Panc1 (cell line): ENCODE results near the gene DCAF5. TPM values are rescaled to one million over a fixed set of nuclear protein-coding genes. Genes with fewer than 3 reads are reported as not detected.

ENCODE experiments used
- ATAC-seq: fragments of 200-7000 bp; cut with Tn5 transposase; 2 replicates; pipeline ENCODE4 v1.9.1; 2020; ENCODE audit warnings: mild to moderate bottlenecking, moderate library complexity
- BruUV-seq: library from RNA; stranded (reverse); fragments of 400-500 nt; replicated peaks from 2 replicates; lab custom pipeline; 2021; lab: Mats Ljungman, UMichigan
- CTCF ChIA-PET: fragments of 300-600 bp; sonication (Branson Sonifier 250); formaldehyde crosslinking; loops from one replicate; lab custom pipeline; 2022; ENCODE audit warnings: antibody characterized with exemption; lab: Charles Lee
- POLR2A ChIA-PET: fragments of 300-600 bp; sonication (Branson Sonifier 250); formaldehyde crosslinking; loops from one replicate; lab custom pipeline; 2022; ENCODE audit warnings: antibody characterized with exemption; lab: Charles Lee
- DNase-seq: peaks from one replicate; pipeline ENCODE4 v3.0.0-alpha.2; 2010; ENCODE audit warnings: low read depth, low spot score
- H3K27ac ChIP-seq: 2 replicates; pipeline ENCODE4 v1.5.1; 2011; ENCODE audit warnings: mild to moderate bottlenecking, low read length, inconsistent platforms
- H3K27me3 ChIP-seq: fragments of 200-500 bp; sonication (Bioruptor generic); 2 replicates; pipeline ENCODE4 v1.6.0; 2014; ENCODE audit warnings: low read length, inconsistent platforms; ENCODE audit not compliant: control insufficient read depth, insufficient read depth
- H3K36me3 ChIP-seq: fragments of 200-500 bp; sonication (Bioruptor generic); 2 replicates; pipeline ENCODE4 v1.5.1; 2014; ENCODE audit warnings: inconsistent platforms, mild to moderate bottlenecking, low read length, moderate library complexity; ENCODE audit not compliant: control insufficient read depth, insufficient read depth
- H3K4me1 ChIP-seq: 2 replicates; pipeline ENCODE4 v1.5.1; 2011; ENCODE audit warnings: inconsistent platforms, mild to moderate bottlenecking, low read length, moderate library complexity; ENCODE audit not compliant: control insufficient read depth, insufficient read depth
- H3K4me3 ChIP-seq, 2 experiments: 2 replicates each; pipeline ENCODE4 v1.5.1; 2011 to 2012; ENCODE audit warnings: low read depth in 2 of 2, low read length in 2 of 2, mild to moderate bottlenecking in 2 of 2, inconsistent platforms in 1 of 2, moderate library complexity in 1 of 2
- H3K9me3 ChIP-seq: fragments of 200-500 bp; sonication (Bioruptor generic); 2 replicates; pipeline ENCODE4 v1.5.1; 2014; ENCODE audit warnings: low read depth, mild to moderate bottlenecking, inconsistent platforms, low read length, moderate library complexity; ENCODE audit not compliant: control insufficient read depth, insufficient read depth
- POLR2AphosphoS5 ChIP-seq: IDR thresholded peaks from 2 replicates; pipeline ENCODE4 v1.6.1; 2012; ENCODE audit warnings: mild to moderate bottlenecking, low read depth, low read length, moderate library complexity
- REST ChIP-seq, 2 experiments: IDR thresholded peaks; 2 replicates each; pipeline ENCODE4 v1.6.1; 2011 to 2012; ENCODE audit warnings: low read depth in 2 of 2, control low read depth in 1 of 2, low read length in 1 of 2, mild to moderate bottlenecking in 1 of 2, moderate library complexity in 1 of 2; ENCODE audit not compliant: insufficient read depth in 1 of 2
- SIN3A ChIP-seq: IDR thresholded peaks from 2 replicates; pipeline ENCODE4 v1.6.1; 2012; ENCODE audit warnings: low read depth, mild to moderate bottlenecking, low read length, moderate library complexity, borderline replicate concordance; ENCODE audit not compliant: insufficient read depth
- TCF7L2 ChIP-seq: IDR thresholded peaks from 2 replicates; pipeline ENCODE4 v1.6.1; 2011; ENCODE audit warnings: mild to moderate bottlenecking, low read depth, low read length, inconsistent platforms
- in situ Hi-C: cut with HindIII; loops from 2 replicates; pipeline ENCODE4 v1.10.0; 2016; ENCODE audit warnings: low sequenced_read_pairs, low pct_unique_long_range_greater_than_20kb
- intact Hi-C: fragments of 100-400 bp; cut with micrococcal nuclease; formaldehyde crosslinking; loops from one replicate; pipeline ENCODE4 v1.10.0; 2022; ENCODE audit not compliant: unreplicated experiment
- total RNA-seq: library from RNA; stranded (reverse); gene quantifications from one replicate; pipeline ENCODE4 v1.2.1, GENCODE V29; 2021; ENCODE audit not compliant: unreplicated experiment
- TF ChIP-seq, protein P1 (sequence below): fragments of 450-650 bp; IDR thresholded peaks from 2 replicates; pipeline ENCODE4 v1.5.1; 2017; ENCODE audit warnings: mild to moderate bottlenecking

The DCAF5 gene
- total RNA-seq, 1 experiment from 2014 or later = 27.6 TPM

- no peak for DNase-seq
- intact Hi-C loops = loop anchor here (5.0 kb wide), 1 partner anchor 186 kb away; no protein-coding TSS in a partner anchor
- Histone ChIP-seq H3K36me3 (no peaks in the 10 kb centered on the region; the same call in 1 of the 2 replicates), H3K9me3 (no peaks in the 10 kb centered on the region), H3K4me3 (no peak overlapping the region), H3K27ac (no peak overlapping the region), H3K4me1 (peaks cover 27% of the 10 kb centered on the region), H3K27me3 (no peaks in the 10 kb centered on the region)
- CTCF ChIA-PET = interaction anchor here (0.7 kb wide), 1 partner anchor 187 kb away, joined by 5 read pairs; no protein-coding TSS in a partner anchor
- BruUV-seq = no TSS peak
- no peak for TF ChIP-seq POLR2AphosphoS5
- no peak for TF ChIP-seq REST (IDR thresholded peaks at IDR 0.05; ENCODE audit: insufficient read depth in 1 of 2, low read depth in 2 of 2, low read length in 1 of 2)
- TF ChIP-seq, protein P1, sequence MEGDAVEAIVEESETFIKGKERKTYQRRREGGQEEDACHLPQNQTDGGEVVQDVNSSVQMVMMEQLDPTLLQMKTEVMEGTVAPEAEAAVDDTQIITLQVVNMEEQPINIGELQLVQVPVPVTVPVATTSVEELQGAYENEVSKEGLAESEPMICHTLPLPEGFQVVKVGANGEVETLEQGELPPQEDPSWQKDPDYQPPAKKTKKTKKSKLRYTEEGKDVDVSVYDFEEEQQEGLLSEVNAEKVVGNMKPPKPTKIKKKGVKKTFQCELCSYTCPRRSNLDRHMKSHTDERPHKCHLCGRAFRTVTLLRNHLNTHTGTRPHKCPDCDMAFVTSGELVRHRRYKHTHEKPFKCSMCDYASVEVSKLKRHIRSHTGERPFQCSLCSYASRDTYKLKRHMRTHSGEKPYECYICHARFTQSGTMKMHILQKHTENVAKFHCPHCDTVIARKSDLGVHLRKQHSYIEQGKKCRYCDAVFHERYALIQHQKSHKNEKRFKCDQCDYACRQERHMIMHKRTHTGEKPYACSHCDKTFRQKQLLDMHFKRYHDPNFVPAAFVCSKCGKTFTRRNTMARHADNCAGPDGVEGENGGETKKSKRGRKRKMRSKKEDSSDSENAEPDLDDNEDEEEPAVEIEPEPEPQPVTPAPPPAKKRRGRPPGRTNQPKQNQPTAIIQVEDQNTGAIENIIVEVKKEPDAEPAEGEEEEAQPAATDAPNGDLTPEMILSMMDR = no peak
- TF ChIP-seq SIN3A = no peak
- TF ChIP-seq TCF7L2 = no peak
- POLR2A ChIA-PET = interaction anchor here (0.7 kb wide), 1 partner anchor 190 kb away, joined by 9 read pairs; no protein-coding TSS in a partner anchor
- in situ Hi-C loops = no loop called here
- no peak for ATAC-seq
Measured at GRCh38 chr14:69097974-69098373, 54.9 kb downstream of the DCAF5 start.

DNA sequence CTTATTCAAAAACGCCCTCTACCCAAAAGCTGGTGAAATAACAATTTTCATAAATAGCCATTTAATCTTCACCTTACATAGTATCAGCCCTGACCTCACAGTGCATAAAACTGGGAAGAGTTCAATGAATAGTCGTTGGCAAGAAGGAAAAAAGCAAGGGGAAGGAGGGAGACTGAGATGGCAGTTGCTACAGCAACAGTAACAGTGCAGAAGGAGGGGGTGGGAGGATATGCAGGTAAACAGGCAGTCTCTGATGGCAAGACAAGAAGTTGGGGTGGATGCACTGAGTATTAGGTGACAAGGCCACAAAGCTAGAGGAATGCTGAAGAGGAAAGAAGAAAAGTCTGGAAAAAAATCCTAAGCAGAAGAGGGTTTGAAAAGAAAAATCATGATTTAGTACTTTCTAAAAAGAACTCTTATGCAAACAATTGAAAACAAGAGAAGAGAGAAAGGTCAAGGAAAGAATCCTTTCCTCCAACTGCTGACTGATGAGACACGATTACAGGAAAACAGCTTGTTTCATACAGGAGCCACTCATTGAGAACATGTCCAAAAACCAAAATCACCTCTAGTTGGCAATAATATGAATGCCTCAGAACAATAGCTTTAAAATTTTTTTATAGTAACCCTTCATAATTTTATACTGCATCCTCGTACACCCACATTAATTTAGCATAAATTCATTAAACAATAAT, 56.0 kb downstream of the DCAF5 start:
- DNase-seq = no peak
- Histone ChIP-seq H3K9me3 (no peaks in the 10 kb centered on the region), H3K27me3 (no peaks in the 10 kb centered on the region), H3K27ac (peak overlapping the region; percentile 51; the same call in 1 of the 2 replicates), H3K36me3 (no peaks in the 10 kb centered on the region; the same call in 1 of the 2 replicates), H3K4me3 (no peak overlapping the region), H3K4me1 (peaks cover 27% of the 10 kb centered on the region)
- CTCF ChIA-PET = no interaction called here
- POLR2A ChIA-PET = no interaction called here
- no peak for ATAC-seq
- intact Hi-C loops (loop anchor here (5.0 kb wide), 1 partner anchor 185 kb away; no protein-coding TSS in a partner anchor), in situ Hi-C loops (no loop called here)
- no TSS peak for BruUV-seq
- TF ChIP-seq REST (IDR thresholded peaks at IDR 0.05; ENCODE audit: insufficient read depth in 1 of 2, low read depth in 2 of 2, low read length in 1 of 2) (no peak), TCF7L2 (no peak), POLR2AphosphoS5 (no peak), SIN3A (no peak)
- TF ChIP-seq, protein P1 = peak; percentile 13
